HG02571 (cell line): ENCODE data around the gene COL27A1.

Experiments
- ATAC-seq: cut with Tn5 transposase; IDR thresholded peaks from one replicate; pipeline ENCODE4 v1.9.1; 2021; ENCODE audit warnings: mild to moderate bottlenecking, moderate library complexity; ENCODE audit not compliant: unreplicated experiment

The COL27A1 gene

DNA sequence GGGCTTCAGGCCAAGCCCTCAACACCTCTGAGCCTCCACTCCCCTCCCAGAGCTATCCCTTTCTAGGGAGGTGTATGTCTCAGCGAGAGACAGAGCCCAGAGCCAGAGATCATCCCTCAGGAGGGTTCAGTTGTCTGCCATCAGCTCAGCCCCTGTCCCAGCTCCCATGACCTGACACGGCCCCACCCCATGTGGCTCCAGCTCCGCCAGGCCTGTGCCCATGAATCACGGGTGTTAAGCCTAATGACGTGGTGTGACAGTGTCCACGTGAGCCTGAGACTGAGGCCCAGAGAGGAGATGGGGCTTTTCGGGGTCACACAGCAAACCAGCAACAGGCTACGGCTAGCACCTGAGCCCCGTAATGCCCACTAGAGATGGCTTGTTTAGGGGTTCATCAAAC lies 106.7 kb downstream of the COL27A1 start:
- no peak for ATAC-seq

DNA sequence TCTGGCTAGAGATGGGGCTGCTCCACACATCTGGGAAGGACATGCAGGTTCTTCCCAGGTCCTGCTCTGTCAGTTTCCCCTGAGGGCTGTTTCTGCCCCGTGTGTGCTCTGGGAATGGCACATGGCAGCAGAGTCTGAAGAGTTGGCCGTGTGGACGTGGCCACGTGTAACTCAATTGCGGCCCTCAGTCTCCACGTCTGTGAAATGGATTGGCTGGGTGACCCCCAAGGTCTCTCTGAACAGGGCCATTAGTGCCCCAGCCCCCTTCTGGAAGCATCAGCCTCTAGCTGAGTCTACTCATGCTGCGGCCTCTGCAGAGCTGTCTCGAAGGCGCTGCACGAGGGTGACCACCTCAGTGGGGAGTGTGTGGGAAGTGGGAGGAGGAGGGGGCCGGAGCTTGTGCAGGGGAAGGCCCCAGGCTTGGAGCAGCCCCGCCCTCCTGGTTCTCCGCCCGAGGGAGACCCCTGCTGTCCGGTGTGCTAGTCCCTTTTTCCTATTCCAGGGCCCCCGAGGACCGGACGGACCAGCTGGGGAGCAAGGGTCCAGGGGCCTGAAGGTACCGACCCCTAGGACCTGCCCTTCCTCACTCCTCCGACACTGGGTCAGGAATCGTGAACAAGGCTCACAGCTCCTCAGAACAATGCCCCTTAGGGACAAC lies 108.6 kb downstream of the COL27A1 start:
- no peak for ATAC-seq

DNA sequence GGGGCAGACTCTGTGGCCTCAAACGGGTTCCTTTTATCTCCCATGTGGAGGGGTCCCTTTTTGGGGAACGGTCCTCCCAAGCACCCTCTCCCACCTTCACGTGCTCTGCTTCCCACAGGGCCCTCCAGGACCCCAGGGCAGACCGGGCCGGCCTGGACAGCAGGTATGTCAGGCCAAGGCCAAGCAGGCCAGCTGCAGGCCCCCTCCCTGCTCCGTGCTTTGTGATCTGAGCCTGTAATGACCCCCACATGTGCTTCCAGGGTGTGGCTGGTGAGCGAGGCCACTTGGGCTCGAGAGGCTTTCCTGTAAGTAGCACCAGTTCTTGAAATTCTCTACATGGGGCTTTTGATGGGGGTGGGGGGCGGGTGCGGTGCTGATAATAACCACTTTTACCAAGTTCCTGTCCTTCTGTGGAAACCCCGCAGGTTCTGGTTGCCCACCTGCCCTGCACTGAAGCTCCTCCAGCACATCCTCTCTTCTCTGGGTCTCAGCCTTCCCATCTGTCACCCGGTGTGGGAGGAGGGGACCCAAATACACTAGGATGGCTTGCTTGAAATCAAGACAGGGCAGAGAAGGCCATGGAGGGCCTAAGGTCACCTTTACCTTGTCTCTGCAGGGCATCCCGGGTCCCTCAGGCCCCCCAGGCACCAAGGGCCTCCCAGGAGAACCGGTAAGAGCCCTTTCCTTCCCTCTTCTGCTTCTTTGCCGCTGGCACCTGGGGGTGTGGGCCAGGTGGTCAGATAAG lies 109.6 kb downstream of the COL27A1 start:
- no peak for ATAC-seq

DNA sequence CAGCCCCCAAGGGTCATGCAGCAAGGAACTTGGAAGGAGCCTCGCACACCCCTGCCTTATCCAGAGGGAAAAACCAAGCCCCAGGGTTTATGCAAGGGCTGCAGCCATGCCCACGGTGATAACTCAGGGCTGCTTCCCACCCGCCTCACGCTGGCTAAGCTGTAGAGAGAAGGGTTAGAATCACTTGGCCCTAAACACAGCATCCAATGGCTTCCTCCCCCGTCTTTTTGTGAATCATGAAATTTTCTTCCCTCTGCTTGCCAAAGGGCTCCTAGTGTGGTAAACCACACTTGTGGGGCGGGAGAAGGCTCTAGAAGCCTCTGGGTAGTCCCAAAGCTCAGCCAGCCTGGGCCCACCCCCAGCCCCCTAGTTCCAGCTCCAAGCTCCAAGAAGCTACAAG lies 111.6 kb downstream of the COL27A1 start:
- no peak for ATAC-seq

DNA sequence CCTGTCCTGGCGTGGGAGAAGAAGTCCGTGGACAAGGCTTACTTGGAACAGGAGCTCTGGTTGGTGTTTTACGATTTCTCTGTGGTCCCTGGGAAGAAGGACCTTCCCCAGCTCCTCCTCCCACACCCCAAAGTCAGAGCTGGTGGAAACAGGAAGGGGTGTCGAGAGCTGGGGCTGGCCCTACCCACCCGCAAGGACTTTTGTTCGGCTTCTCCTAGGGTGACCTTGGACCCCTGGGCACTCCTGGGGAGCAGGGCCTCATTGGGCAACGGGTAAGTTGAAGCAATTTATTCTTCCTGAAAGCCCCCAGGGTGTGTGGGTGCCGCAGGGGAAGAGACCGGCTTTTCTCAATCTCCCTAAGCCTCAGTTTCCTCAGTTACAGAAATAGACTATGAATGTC lies 113.7 kb downstream of the COL27A1 start:
- ATAC-seq = no peak

DNA sequence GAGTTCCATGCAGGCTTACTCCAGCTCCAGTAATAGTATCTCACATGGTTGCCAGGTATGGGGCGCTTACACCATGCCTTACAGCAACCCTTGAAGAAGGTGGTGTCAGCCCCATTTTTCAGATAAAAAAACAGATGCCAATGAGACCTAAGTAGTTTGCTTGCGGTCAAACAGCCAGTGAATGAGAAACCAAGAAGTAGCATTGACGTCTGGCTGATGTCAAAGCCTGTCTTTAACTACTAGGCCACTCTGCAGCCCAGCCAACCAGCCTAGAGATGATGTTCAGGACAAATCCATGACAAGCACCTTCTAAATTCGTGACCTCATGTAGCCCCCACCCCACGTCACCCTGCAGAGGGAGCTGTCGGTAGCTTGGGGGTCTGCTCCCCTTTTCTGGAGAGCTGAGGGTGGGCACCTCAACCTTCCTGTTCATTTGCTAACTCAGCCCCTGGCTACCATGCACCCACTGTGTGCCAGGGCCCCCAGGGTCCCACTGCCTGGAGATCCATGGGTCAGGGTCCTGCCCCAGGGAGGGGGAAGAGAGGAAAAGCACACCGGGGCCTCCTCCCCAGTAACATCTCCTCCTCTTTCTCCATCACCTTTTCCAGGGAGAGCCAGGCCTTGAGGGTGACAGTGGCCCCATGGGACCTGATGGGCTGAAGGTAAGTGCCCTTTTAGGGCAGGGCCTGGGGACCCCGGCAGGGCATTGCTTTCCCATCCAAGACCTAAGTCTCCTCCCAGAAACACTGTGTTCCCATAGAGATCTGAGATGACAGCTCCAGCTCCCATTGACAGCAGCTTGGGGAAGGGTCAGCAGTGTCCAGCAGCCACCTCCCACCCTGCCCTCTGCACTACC lies 115.0 kb downstream of the COL27A1 start:
- no peak for ATAC-seq

DNA sequence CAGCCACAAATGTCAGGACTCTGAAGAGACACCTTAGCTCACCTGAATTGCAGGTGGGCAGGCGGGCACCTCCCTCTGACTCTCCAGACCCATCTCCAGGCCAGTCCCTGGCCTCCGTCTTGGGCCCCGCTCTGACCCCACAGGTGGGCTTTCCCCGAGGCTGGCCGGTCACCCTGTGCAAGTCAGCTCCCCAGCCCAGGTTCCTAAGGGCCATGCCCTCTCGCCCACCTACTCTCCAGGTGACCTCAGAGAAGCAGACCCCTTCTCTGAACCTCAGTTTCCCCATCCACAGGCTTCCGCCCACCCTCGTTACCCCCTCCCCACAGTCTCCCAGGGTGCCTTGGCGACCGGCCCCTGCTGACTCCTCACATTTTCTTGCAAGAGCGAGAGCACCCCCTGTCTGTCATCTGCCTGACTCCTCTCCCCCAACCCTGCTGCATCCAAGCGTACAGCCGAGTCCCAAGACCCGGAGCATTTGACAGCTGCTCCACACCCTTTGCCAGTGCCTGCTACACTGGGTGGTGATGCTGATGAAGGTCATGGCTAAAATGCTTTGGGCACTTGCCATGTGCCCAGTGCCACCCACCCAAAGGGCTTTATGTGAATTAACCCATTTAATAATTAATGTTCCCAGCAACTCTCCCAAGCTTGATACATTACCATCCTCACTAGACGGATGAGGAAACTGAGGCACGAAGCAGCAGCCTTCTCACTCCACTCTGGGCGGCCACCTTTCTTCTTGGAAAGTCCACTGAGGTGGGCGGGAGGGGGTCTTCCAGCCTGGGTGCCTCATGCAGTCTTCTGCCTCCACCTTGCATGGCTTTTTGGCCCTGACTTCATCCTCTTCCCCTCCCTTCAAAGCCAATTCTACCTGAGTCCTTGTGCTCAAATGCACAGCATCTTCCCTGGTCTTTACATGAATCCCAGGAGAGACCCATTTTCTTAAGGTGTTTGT lies 116.5 kb downstream of the COL27A1 start:
- ATAC-seq = no peak

DNA sequence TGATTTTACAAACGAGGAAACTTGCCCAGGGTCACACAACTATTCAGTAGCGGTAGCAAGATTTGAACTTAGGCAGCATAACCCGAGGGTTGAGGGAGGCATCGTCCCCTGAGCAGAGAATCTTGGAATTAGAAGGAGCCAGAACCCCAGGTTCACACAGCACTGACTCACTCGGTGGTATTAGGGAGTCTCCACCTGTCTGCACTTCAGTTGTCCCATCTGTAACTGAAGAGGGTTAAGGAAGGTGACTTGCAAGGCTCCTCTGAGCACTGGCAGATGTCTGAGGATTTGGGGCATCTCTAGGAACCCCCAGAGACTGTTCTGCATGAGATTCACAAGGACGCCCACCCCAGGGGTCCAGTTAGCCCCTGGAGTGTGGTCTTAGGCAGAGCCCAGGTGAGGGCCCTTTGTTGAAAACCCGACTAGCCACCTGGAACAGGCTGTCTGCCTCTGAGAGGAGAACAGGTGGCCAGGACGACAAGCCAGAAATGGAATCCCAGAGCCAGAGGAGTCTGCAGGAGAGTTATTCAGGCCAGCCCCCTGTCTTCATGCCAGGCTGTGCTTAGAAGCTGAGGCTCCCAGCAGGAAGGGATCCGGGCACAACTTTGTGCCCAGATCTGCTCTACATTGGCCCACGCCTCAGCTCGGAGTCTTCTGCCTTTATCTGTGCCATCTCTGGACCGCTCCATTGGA lies 117.5 kb downstream of the COL27A1 start:
- ATAC-seq = no peak

DNA sequence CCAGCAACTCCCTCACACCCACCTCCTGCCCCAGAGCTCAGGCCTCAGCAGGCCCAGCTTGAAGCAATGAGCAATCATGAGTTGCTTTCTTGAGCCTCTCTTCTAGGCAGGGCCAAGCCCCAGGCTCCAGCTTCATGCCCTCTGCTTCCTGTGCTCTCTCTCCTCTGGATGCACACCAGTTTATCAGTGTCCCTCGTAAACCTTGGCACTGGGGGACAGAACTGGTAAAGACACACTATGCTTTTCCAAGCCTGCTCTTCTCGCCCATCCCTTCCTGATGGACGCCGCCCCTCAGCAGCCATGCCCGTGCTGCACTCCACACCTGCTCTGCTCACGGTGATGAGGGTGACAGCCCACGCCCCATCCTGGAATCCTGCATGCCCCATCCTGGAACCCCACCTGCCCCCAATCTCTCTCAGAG lies 118.1 kb downstream of the COL27A1 start:
- no peak for ATAC-seq

DNA sequence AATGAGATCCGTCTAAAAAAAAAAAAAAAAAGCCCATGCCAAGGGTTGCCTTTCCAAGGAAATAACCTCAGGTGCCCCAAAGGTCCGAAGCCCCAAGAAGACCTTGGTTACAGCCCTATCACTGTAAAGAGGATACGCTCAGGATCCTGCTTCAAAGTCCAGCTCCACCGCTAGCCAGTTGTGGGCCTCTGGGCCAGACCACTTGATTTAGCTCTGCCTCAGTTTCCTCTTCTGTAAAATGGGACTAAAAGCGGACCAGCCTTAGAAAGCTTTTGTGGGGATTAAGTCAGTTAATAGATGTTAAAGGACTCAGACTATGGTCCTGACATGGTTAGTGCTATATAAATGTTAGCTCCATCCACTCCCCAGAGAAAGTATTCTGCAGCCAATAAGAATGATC lies 118.9 kb downstream of the COL27A1 start:
- ATAC-seq = no peak

DNA sequence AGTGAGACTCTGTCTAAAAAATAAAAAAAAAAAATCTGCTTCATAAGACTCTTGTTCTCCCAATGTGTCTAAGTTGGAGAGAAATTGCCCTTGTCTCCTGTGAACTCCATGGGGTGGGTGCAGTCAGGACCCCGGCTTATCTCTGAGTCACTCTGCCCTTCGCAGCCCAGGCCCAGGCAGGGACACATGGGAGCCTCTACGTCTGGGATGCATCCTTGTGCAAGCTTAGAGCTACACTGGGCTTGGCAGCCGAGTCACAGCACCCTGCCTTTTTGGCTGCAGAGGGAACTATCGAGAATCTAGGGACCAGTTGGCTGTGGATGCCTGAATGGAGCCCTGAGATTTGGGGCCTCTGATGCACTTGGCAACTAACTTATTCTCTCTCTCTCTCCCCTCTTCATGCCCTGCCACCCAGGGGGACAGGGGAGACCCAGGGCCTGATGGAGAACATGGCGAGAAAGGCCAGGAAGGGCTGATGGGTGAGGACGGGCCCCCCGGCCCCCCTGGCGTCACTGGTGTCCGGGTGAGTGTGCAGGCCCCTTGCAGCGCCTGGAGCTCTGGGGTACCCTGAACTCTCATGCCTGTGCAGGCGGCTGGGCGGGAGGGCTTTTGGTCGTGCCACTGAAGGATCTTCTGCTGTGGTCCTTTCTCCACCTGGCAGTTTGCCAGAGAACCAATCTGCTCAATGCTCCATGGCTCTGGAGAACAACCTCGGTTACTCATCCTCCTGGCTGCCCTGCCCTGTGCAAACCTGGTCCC lies 120.1 kb downstream of the COL27A1 start:
- ATAC-seq = no peak

DNA sequence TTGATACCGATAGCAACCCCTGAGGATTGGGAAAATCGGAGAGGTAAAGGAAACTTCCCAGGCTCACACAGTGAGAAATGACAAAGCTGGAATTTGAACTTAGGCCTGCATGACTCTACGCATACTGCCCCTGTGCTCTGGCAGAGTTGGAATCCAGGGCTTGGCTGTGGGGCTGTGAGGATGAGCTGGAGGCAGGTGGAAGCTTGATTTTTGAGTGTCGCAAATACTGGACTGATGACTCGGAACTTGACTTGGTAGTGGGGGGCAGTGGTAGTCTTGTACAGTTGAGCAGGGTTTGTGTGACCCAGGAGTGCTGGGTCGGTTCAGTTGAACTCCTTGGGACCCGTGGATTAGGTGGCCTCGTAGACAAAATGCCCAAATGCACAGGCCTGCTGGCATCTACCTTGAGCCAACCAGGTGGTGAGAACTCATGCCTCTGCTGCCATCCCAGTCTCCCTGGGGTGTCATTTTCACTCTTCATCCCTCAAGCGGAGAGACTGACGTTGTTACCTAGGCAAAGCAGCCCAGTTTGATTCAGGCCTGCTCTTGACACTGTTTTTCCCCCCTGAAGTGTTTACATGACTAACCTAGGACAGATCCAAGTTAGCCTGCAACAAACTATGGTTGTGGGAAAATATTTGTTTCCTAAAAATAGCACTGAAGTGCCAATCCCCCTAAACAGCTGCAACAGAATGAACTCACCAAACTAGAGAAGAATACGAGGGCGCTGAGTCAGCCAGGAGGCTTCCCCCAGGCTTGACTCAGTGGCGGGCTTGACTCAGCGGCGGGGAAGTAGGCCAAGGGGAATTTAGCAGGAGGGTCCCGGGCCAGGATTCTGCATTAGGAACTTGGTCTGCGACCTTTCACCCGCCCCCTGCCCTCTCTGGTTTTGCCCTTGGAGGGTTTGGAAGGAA lies 121.8 kb downstream of the COL27A1 start:
- ATAC-seq = no peak

DNA sequence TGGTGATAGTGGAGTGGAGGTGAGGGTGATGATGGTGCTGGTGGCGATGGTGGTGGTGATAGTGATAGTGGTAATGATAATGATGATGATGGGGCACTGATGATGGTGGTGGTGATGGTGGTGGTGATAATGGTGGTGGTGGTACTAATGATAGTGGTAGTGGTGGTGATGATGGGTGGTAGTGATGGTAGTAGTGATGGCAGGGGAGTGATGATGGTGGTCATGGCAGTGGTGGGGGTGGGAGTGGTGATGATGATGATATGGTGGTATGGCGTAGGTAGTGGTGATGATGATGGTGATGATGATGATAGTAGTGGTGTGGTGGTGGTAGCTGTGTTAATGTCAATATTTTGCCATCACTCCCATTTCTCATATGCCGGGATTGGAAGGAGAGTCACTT lies 123.0 kb downstream of the COL27A1 start:
- no peak for ATAC-seq

DNA sequence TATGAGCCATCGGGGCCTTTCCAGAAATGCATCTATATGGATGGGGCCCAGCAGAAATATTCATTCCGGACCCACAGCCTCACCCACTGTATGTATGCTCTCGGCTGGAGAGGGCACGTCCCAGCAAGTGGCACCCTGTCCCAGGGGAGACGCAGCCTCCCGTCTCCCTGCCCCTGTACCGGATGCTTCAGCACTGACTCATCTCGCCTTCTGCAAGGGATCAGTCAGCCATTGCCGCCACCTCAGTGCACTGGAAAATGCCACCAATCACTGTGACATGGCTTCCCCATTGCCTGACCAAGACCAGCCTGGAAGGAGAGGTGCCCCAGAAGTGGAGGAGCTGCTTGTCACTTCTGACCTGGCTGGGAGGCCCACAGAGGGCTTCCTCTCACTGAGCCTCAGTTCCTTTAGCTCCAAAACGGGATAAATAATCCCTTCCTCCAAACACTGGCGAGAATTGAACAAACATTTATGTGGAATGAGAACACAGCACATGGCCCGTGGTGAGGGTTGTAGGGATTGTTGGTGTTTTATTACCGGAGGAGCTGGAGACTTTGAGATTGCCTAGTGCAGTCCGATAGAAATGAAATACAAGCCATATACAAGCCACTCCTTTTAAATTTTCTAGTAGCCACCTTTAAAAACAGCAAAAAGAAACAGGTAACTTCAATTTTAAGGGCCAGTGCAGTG lies 123.7 kb downstream of the COL27A1 start:
- ATAC-seq = no peak

DNA sequence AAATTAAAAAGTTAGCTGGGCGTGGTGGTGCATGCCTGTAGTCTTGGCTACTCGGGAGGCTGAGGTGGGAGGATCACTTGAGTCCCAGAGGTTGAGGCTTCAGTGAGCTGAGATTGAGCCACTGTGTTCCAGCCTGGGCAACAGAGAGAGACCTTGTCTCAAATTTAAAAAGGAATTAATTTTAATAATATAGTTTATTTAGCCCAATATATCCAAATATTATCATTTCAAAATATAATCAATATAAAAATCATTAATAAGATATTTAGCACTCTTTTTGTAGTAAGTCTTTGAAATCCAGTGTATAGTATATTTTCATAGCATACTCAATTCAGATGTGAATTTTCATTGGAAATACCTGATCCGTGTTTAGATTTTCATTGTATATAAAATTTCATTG lies 124.4 kb downstream of the COL27A1 start:
- ATAC-seq = no peak

DNA sequence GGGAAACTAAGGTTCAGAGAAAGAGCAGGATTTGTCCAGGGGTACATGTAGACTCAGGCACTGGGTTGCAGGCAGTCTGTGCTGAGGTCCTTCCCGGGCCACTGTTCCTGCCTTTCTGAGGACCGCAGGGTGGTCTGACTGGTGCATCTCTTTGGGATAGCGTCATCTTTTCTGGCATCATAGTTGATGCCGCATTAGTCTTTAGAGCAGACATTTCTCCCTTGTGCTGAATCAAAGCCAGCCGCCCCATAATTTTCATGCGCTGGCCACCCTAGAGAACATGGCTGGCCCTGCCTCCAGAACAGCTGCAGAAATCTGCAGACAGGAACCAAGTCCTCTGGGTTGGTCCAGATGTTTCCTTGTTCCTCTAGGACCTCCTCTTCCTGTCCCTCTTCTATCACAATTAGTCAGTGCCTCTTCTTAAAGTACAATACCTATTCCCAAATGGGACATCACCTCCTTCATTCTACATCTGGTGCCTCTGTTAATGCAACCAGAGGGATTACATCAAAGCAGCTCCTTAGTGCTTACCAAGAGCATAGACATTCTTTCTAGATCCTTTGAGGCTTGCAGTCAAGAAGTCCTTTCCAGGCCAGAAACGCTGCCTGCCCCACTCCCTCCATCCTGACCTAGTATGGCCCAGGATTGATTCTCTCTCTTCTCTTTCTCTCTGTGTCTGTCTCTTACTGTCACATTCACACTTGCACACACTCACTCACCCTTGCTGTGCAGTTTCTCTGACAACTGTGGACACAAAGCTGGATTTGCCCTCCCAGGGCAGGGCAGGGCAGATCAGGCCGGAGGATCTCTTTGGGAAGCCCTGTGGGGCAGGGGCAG lies 125.5 kb downstream of the COL27A1 start:
- ATAC-seq = no peak
